Upper lobe of left lung (tissue), 6 donors: ENCODE data around the gene MFSD2B. TPM values are rescaled to one million over a fixed set of nuclear protein-coding genes. Genes with fewer than 3 reads are reported as not detected.

Experiments
- ATAC-seq, 2 donors: fragments of 200-7000 bp; cut with Tn5 transposase; one replicate each; pipeline ENCODE4 v1.9.1; 2022; ENCODE audit warnings: mild to moderate bottlenecking in 2 of 2, moderate library complexity in 2 of 2; ENCODE audit not compliant: low FRiP score in 2 of 2
- DNase-seq, 2 donors: peaks; one replicate each; pipeline ENCODE4 v3.0.0-alpha.2; 2019 to 2020
- H3K27ac ChIP-seq, 4 donors: fragments of 200-600 bp; sonication (generic); one replicate each; pipeline ENCODE4 v1.5.1; 2016 to 2019
- H3K27me3 ChIP-seq, 4 donors: fragments of 200-600 bp; sonication (generic); one replicate each; pipeline ENCODE4 v1.5.1; 2017 to 2019
- H3K36me3 ChIP-seq, 4 donors: fragments of 200-600 bp; sonication (generic); one replicate each; pipeline ENCODE4 v1.5.1; 2016 to 2019
- H3K4me1 ChIP-seq, 4 donors: fragments of 200-600 bp; sonication (generic); one replicate each; pipeline ENCODE4 v1.5.1; 2018 to 2019
- H3K4me3 ChIP-seq, 4 donors: fragments of 200-600 bp; sonication (generic); one replicate each; pipeline ENCODE4 v1.5.1; 2017 to 2019; ENCODE audit warnings: mild to moderate bottlenecking in 2 of 4, moderate library complexity in 1 of 4
- H3K9me3 ChIP-seq, 4 donors: fragments of 200-600 bp; sonication (generic); one replicate each; pipeline ENCODE4 v1.5.1; 2018 to 2019
- CTCF ChIP-seq, 6 experiments: fragments of 450-650 bp in 4 of 6; fragments of 200-600 bp in 2 of 6; sonication (generic) in 2 of 6; IDR thresholded peaks; one replicate each; pipeline ENCODE4 v1.5.1; 2016 to 2019; ENCODE audit warnings: antibody characterized with exemption in 6 of 6
- EP300 ChIP-seq, 4 donors: sonication (generic); formaldehyde crosslinking; IDR thresholded peaks; one replicate each; pipeline ENCODE4 v1.5.1; 2017; ENCODE audit warnings: antibody characterized with exemption in 4 of 4, control low read depth in 2 of 4
- POLR2A ChIP-seq, 4 donors: fragments of 450-650 bp; IDR thresholded peaks; one replicate each; pipeline ENCODE4 v1.5.1; 2016 to 2017; ENCODE audit warnings: antibody characterized with exemption in 4 of 4, mild to moderate bottlenecking in 2 of 4
- POLR2AphosphoS5 ChIP-seq, 2 donors: sonication (generic); formaldehyde crosslinking; IDR thresholded peaks; one replicate each; pipeline ENCODE4 v1.5.1; 2017; ENCODE audit warnings: antibody characterized with exemption in 2 of 2
- WGBS, 2 donors: methylation state at CpG; one replicate each; pipeline ENCODE4 v1.1.5; 2017 to 2018; 5-methylcytosine and 5-hydroxymethylcytosine counted together
- total RNA-seq, 6 donors: library from RNA; depleted of rRNA in 4 of 6; stranded (reverse); fragments of >200 nt in 4 of 6; gene quantifications; one replicate each; pipeline versions ENCODE4 v1.1.0 to v1.2.1, GENCODE V29; 2016 to 2021
- donor health status: DM: no; HTN: no; CAD: no; lungs with moderate emphysema.
- donor health status: DM: no; HTN: yes; CAD: no; lungs with severe emphysema.

The MFSD2B gene
- total RNA-seq, 6 donors from 2014 or later, result 0.40 to 1.8 (median 0.76) TPM; not detected in 1

- ATAC-seq, result no peak
- 94 to 96% methylated on average over 1 of the region's 1 CpG for WGBS, 2 donors
- no peaks in the 10 kb centered on the region for H3K9me3 ChIP-seq
- H3K27me3 ChIP-seq, result no peaks in the 10 kb centered on the region
- peaks cover 0 to 2% (median 0%) of the 10 kb centered on the region in 4 donors for H3K36me3 ChIP-seq
- peaks cover 5 to 24% (median 9%) of the 10 kb centered on the region in 4 donors for H3K4me1 ChIP-seq
- DNase-seq, result no peak
- no peak overlapping the region for H3K27ac ChIP-seq
- no peak for TF ChIP-seq CTCF (IDR thresholded peaks at IDR 0.05)
- no peak for TF ChIP-seq POLR2A (IDR thresholded peaks at IDR 0.05)
- TF ChIP-seq EP300 (IDR thresholded peaks at IDR 0.05), result no peak
- no peak for TF ChIP-seq POLR2AphosphoS5 (IDR thresholded peaks at IDR 0.05)
- no peak overlapping the region for H3K4me3 ChIP-seq
These were observed 43.1 kb downstream of the MFSD2B start for GRCh38 chr2:24052951-24053350.

GRCh38 chr2:24054366-24055010 is 44.6 kb downstream of the MFSD2B start:
- no peaks in the 10 kb centered on the region for H3K9me3 ChIP-seq
- no peak overlapping the region for H3K27ac ChIP-seq
- ATAC-seq, result no peak
- peaks cover 0 to 13% (median 0%) of the 10 kb centered on the region in 4 donors for H3K4me1 ChIP-seq
- H3K4me3 ChIP-seq, result no peak overlapping the region
- H3K36me3 ChIP-seq, result peaks cover 0 to 2% (median 0%) of the 10 kb centered on the region in 4 donors
- no peak for DNase-seq
- no peak for TF ChIP-seq POLR2A (IDR thresholded peaks at IDR 0.05)
- TF ChIP-seq POLR2AphosphoS5 (IDR thresholded peaks at IDR 0.05), result no peak
- no peak for TF ChIP-seq CTCF (IDR thresholded peaks at IDR 0.05)
- TF ChIP-seq EP300 (IDR thresholded peaks at IDR 0.05), result no peak
- no peaks in the 10 kb centered on the region for H3K27me3 ChIP-seq
- 80 to 90% methylated on average over 6 to 8 of the region's 8 CpGs for WGBS, 2 donors

- Histone ChIP-seq H3K4me3 (no peak overlapping the region), H3K4me1 (peaks cover 0 to under 1% (median 0%) of the 10 kb centered on the region in 4 donors), H3K9me3 (no peaks in the 10 kb centered on the region), H3K36me3 (peaks cover 0 to 2% (median 0%) of the 10 kb centered on the region in 4 donors), H3K27me3 (no peaks in the 10 kb centered on the region), H3K27ac (no peak overlapping the region)
- 90 to 92% methylated on average over 6 of the region's 6 CpGs for WGBS, 2 donors
- DNase-seq, result no peak
- TF ChIP-seq CTCF (IDR thresholded peaks at IDR 0.05), result no peak
- TF ChIP-seq POLR2A (IDR thresholded peaks at IDR 0.05), result no peak
- TF ChIP-seq POLR2AphosphoS5 (IDR thresholded peaks at IDR 0.05), result no peak
- TF ChIP-seq EP300 (IDR thresholded peaks at IDR 0.05), result no peak
- no peak for ATAC-seq
These were observed 45.9 kb downstream of the MFSD2B start for GRCh38 chr2:24055750-24056149.

GRCh38 chr2:24058564-24059271 is 48.8 kb downstream of the MFSD2B start:
- ATAC-seq (no peak), DNase-seq (no peak)
- no peaks in the 10 kb centered on the region for H3K4me1 ChIP-seq
- 83 to 89% methylated on average over 2 to 4 of the region's 4 CpGs for WGBS, 2 donors
- no peaks in the 10 kb centered on the region for H3K27me3 ChIP-seq
- H3K9me3 ChIP-seq, result no peaks in the 10 kb centered on the region
- TF ChIP-seq POLR2AphosphoS5 (IDR thresholded peaks at IDR 0.05) (no peak), CTCF (IDR thresholded peaks at IDR 0.05) (no peak), POLR2A (IDR thresholded peaks at IDR 0.05) (no peak), EP300 (IDR thresholded peaks at IDR 0.05) (no peak)
- peaks cover 0 to 13% (median 2%) of the 10 kb centered on the region in 4 donors for H3K36me3 ChIP-seq
- no peak overlapping the region for H3K4me3 ChIP-seq
- H3K27ac ChIP-seq, result no peak overlapping the region
